KG1 (cell line): Measurements from ENCODE around the gene ST7L.

Experiments used
- DNase-seq: peaks from one replicate; lab custom pipeline; 2025; lab: John Stamatoyannopoulos, UW

Gene ST7L

GRCh38 chr1:112515311-112516009, 103.5 kb downstream of the ST7L start:
- DNase-seq = no peak

- no peak for DNase-seq
These were observed 104.0 kb downstream of the ST7L start for GRCh38 chr1:112514901-112515300.

GRCh38 chr1:112513112-112513870, 105.7 kb downstream of the ST7L start:
- DNase-seq = no peak

GRCh38 chr1:112511897-112512296, 107.0 kb downstream of the ST7L start:
- no peak for DNase-seq

- DNase-seq = no peak
These were observed 108.6 kb downstream of the ST7L start for GRCh38 chr1:112510340-112510739.

- no peak for DNase-seq
These were observed 109.2 kb downstream of the ST7L start for GRCh38 chr1:112509660-112510178.

- DNase-seq = no peak
These were observed 109.8 kb downstream of the ST7L start for GRCh38 chr1:112509005-112509659.

- no peak for DNase-seq
These were observed 110.5 kb downstream of the ST7L start, which contains the start of gene WNT2B for GRCh38 chr1:112508278-112509004. TSS of gene WNT2B (plus strand) at chr1:112508965. CDS start at chr1:112509263, 298 bp downstream.

- no peak for DNase-seq
These were observed 111.0 kb downstream of the ST7L start for GRCh38 chr1:112507921-112508277.

GRCh38 chr1:112507336-112507735, 111.6 kb downstream of the ST7L start:
- no peak for DNase-seq

GRCh38 chr1:112506731-112507130, 112.2 kb downstream of the ST7L start:
- DNase-seq = no peak

GRCh38 chr1:112506306-112506705, 112.6 kb downstream of the ST7L start:
- DNase-seq = no peak

GRCh38 chr1:112505878-112506277, 113.1 kb downstream of the ST7L start:
- DNase-seq = no peak

GRCh38 chr1:112505400-112505785, 113.5 kb downstream of the ST7L start:
- DNase-seq = no peak

GRCh38 chr1:112504661-112505399, 114.1 kb downstream of the ST7L start:
- DNase-seq = no peak

- DNase-seq = no peak
These were observed 114.8 kb downstream of the ST7L start for GRCh38 chr1:112504001-112504660.

- DNase-seq = no peak
These were observed 116.1 kb downstream of the ST7L start for GRCh38 chr1:112502826-112503225.

GRCh38 chr1:112501810-112502641, 116.9 kb downstream of the ST7L start:
- DNase-seq = peak; percentile 39

- DNase-seq = no peak
These were observed 122.7 kb downstream of the ST7L start for GRCh38 chr1:112496290-112496689.

GRCh38 chr1:112493351-112493750, 125.6 kb downstream of the ST7L start:
- no peak for DNase-seq
